ENCODE results near the gene LMOD1.
"Not testable (repeated sequence)": the region's sequence is repeated elsewhere in the genome, so short reads cannot be mapped to it uniquely, and the experiment has no call there.

LMOD1 gene

GRCh38 chr1:201944002-201944401 lies 2.3 kb downstream of the LMOD1 start:
- CTCF ChIA-PET = interaction anchor here (1.7 to 3.3 kb wide), 3 partner anchors 29 to 48 kb away, joined by 3 to 14 read pairs (median 6); no protein-coding TSS in a partner anchor
- POLR2A ChIA-PET = no interaction called here
- no peak for TF ChIP-seq CTCF (IDR thresholded peaks at IDR 0.05; ENCODE audit: control extremely low read depth, extremely low read depth, low read depth, missing control alignments)
- DNase-seq (ENCODE audit: extremely low spot score) = no peak

- no peak for TF ChIP-seq CTCF (IDR thresholded peaks at IDR 0.05; ENCODE audit: control extremely low read depth, extremely low read depth, low read depth, missing control alignments)
- no peak for DNase-seq (ENCODE audit: extremely low spot score)
- POLR2A ChIA-PET = no interaction called here
- CTCF ChIA-PET = interaction anchor here (0.8 kb wide), 1 partner anchor 46 kb away, joined by 4 read pairs; no protein-coding TSS in a partner anchor
Measured at GRCh38 chr1:201942129-201942495, 4.2 kb downstream of the LMOD1 start.

GRCh38 chr1:201941420-201942128 lies 4.8 kb downstream of the LMOD1 start:
- DNase-seq (ENCODE audit: extremely low spot score) = no peak
- ChIA-PET CTCF (interaction anchor here (0.8 kb wide), 1 partner anchor 46 kb away, joined by 4 read pairs; no protein-coding TSS in a partner anchor), POLR2A (no interaction called here)
- no peak for TF ChIP-seq CTCF (IDR thresholded peaks at IDR 0.05; ENCODE audit: control extremely low read depth, extremely low read depth, low read depth, missing control alignments)

GRCh38 chr1:201940316-201940715 lies 6.0 kb downstream of the LMOD1 start:
- CTCF ChIA-PET; DNase-seq (ENCODE audit: extremely low spot score): not testable (repeated sequence)
- POLR2A ChIA-PET = interaction anchor here (0.7 kb wide), 1 partner anchor 940 kb away, joined by 4 read pairs; no protein-coding TSS in a partner anchor

- ChIA-PET CTCF (no interaction called here), POLR2A (no interaction called here)
- no peak for TF ChIP-seq CTCF (IDR thresholded peaks at IDR 0.05; ENCODE audit: control extremely low read depth, extremely low read depth, low read depth, missing control alignments)
- DNase-seq (ENCODE audit: extremely low spot score) = no peak
Measured at GRCh38 chr1:201939574-201939973, 6.8 kb downstream of the LMOD1 start.

- ChIA-PET POLR2A (no interaction called here), CTCF (no interaction called here)
- no peak for TF ChIP-seq CTCF (IDR thresholded peaks at IDR 0.05; ENCODE audit: control extremely low read depth, extremely low read depth, low read depth, missing control alignments)
- DNase-seq (ENCODE audit: extremely low spot score) = no peak
Measured at GRCh38 chr1:201939148-201939547, 7.2 kb downstream of the LMOD1 start.

GRCh38 chr1:201938440-201939035 lies 7.8 kb downstream of the LMOD1 start:
- CTCF ChIA-PET = interaction anchor here (1.2 kb wide), 1 partner anchor 43 kb away, joined by 4 read pairs; no protein-coding TSS in a partner anchor
- TF ChIP-seq CTCF (IDR thresholded peaks at IDR 0.05; ENCODE audit: control extremely low read depth, extremely low read depth, low read depth, missing control alignments) = no peak
- POLR2A ChIA-PET = no interaction called here

More at GRCh38 chr1:201938440-201939035, 7.8 kb downstream of the LMOD1 start:
- DNase-seq (ENCODE audit: extremely low spot score) = no peak

Data from GM10248 (cell line).